ENCODE data around the gene UBASH3A.

Gene UBASH3A

GRCh38 chr21:42432695-42433094 lies 29.0 kb downstream of the UBASH3A start:
- DNase-seq (ENCODE audit: low read depth) = no peak

- no peak for DNase-seq (ENCODE audit: low read depth)
Measured at GRCh38 chr21:42433946-42434551, 30.3 kb downstream of the UBASH3A start.

- no peak for DNase-seq (ENCODE audit: low read depth)
Measured at GRCh38 chr21:42434884-42435283, 31.2 kb downstream of the UBASH3A start.

- DNase-seq (ENCODE audit: low read depth) = no peak
Measured at GRCh38 chr21:42435401-42435800, 31.7 kb downstream of the UBASH3A start.

- no peak for DNase-seq (ENCODE audit: low read depth)
Measured at GRCh38 chr21:42435833-42436232, 32.1 kb downstream of the UBASH3A start.

GRCh38 chr21:42436914-42437313 lies 33.2 kb downstream of the UBASH3A start:
- DNase-seq (ENCODE audit: low read depth) = no peak

GRCh38 chr21:42437786-42438185 lies 34.1 kb downstream of the UBASH3A start:
- no peak for DNase-seq (ENCODE audit: low read depth)

GRCh38 chr21:42438316-42439205 lies 34.9 kb downstream of the UBASH3A start:
- no peak for DNase-seq (ENCODE audit: low read depth)

- no peak for DNase-seq (ENCODE audit: low read depth)
Measured at GRCh38 chr21:42439284-42440186, 35.8 kb downstream of the UBASH3A start.

- no peak for DNase-seq (ENCODE audit: low read depth)
Measured at GRCh38 chr21:42440187-42440792, 36.6 kb downstream of the UBASH3A start.

GRCh38 chr21:42441963-42442362 lies 38.3 kb downstream of the UBASH3A start:
- DNase-seq (ENCODE audit: low read depth) = no peak

GRCh38 chr21:42443181-42443785 lies 39.6 kb downstream of the UBASH3A start:
- no peak for DNase-seq (ENCODE audit: low read depth)

- no peak for DNase-seq (ENCODE audit: low read depth)
Measured at GRCh38 chr21:42443876-42444744, 40.4 kb downstream of the UBASH3A start.

GRCh38 chr21:42444745-42445059 lies 41.0 kb downstream of the UBASH3A start:
- no peak for DNase-seq (ENCODE audit: low read depth)

- DNase-seq (ENCODE audit: low read depth) = no peak
Measured at GRCh38 chr21:42445311-42445710, 41.6 kb downstream of the UBASH3A start.

- no peak for DNase-seq (ENCODE audit: low read depth)
Measured at GRCh38 chr21:42446531-42446930, 42.8 kb downstream of the UBASH3A start.

GRCh38 chr21:42447182-42447581 lies 43.5 kb downstream of the UBASH3A start:
- no peak for DNase-seq (ENCODE audit: low read depth)

- DNase-seq (ENCODE audit: low read depth) = no peak
Measured at GRCh38 chr21:42447732-42448131, 44.0 kb downstream of the UBASH3A start.

- no peak for DNase-seq (ENCODE audit: low read depth)
Measured at GRCh38 chr21:42448686-42449085, 45.0 kb downstream of the UBASH3A start.

- DNase-seq (ENCODE audit: low read depth) = no peak
Measured at GRCh38 chr21:42451941-42452340, 48.2 kb downstream of the UBASH3A start.

Data from iris pigment epithelial cell (primary cell).